Adrenal gland (tissue), 12 donors: Measurements from ENCODE around the gene CERK. TPM values are rescaled to one million over a fixed set of nuclear protein-coding genes. Genes with fewer than 3 reads are reported as not detected.
A peak's percentile ranks its signal among the peaks of the same experiment; 100 is the strongest.
"Not testable (repeated sequence)": the region's sequence is repeated elsewhere in the genome, so short reads cannot be mapped to it uniquely, and the experiment has no call there.

Source experiments
- DNase-seq, 7 donors: peaks; one replicate each; pipeline ENCODE4 v3.0.0-alpha.2; 2019 to 2020
- H3K27ac ChIP-seq, 5 donors: fragments of 200-600 bp; sonication (generic) in 4 of 5; 1 replicate in 3 of 5; 2 replicates in 2 of 5; pipeline versions ENCODE4 v1.5.1 to v1.8.0; 2016 to 2020; ENCODE audit warnings: mild to moderate bottlenecking in 1 of 5
- H3K27me3 ChIP-seq: fragments of 200-600 bp; 2 replicates; pipeline ENCODE4 v1.8.0; 2021
- H3K36me3 ChIP-seq, 2 donors: fragments of 200-600 bp; replicated peaks in 1 of 2; 1 replicate in 1 of 2; 2 replicates in 1 of 2; pipeline versions ENCODE4 v1.5.1 to v1.8.0; 2018 to 2022
- H3K4me1 ChIP-seq, 2 donors: fragments of 200-600 bp; replicated peaks in 1 of 2; 1 replicate in 1 of 2; 2 replicates in 1 of 2; pipeline versions ENCODE4 v1.5.1 to v1.8.0; 2018 to 2021
- H3K4me3 ChIP-seq, 4 donors: fragments of 200-600 bp; sonication (generic) in 3 of 4; one replicate each; pipeline ENCODE4 v1.5.1; 2016 to 2018
- H3K9me3 ChIP-seq, 3 donors: fragments of 200-600 bp; sonication (generic) in 1 of 3; replicated peaks in 1 of 3; 1 replicate in 2 of 3; 2 replicates in 1 of 3; pipeline versions ENCODE4 v1.5.1 to v1.8.0; 2016 to 2021
- CTCF ChIP-seq, 6 experiments: fragments of 450-650 bp in 4 of 6; fragments of 200-600 bp in 2 of 6; sonication (generic) in 1 of 6; IDR thresholded peaks; 1 replicate in 5 of 6; 2 replicates in 1 of 6; pipeline versions ENCODE4 v1.5.1 to v1.8.0; 2016 to 2021; ENCODE audit warnings: antibody characterized with exemption in 6 of 6, mild to moderate bottlenecking in 2 of 6, moderate library complexity in 1 of 6
- POLR2A ChIP-seq, 2 donors: fragments of 450-650 bp; IDR thresholded peaks; one replicate each; pipeline ENCODE4 v1.6.1; 2017; ENCODE audit warnings: antibody characterized with exemption in 2 of 2, mild to moderate bottlenecking in 2 of 2, moderate library complexity in 1 of 2
- WGBS, 4 donors: extraction: QIAGEN DNeasy Blood & Tissue Kit in 2 of 4; methylation state at CpG; one replicate each; pipeline versions ENCODE4 v1.1.5 to v1.1.7; 2013 to 2017; 5-methylcytosine and 5-hydroxymethylcytosine counted together
- intact Hi-C, 2 donors: fragments of 100-400 bp; cut with DNase I; formaldehyde crosslinking; loops; one replicate each; pipeline versions ENCODE4 v1.14.1 to v1.15.0; 2022 to 2023
- polyA plus RNA-seq, 3 donors: library from polyadenylated mRNA; stranded (reverse); fragments of 200-250 nt in 2 of 3; fragments of 350-450 nt in 1 of 3; fragmentation: Illumina TruSeq in 1 of 3; extraction: RNeasy Lipid Tissue Mini Kit (QIAGEN cat#74804) in 1 of 3; gene quantifications; one replicate each; pipeline ENCODE4 v1.2.3, GENCODE V29; 2013 to 2014
- total RNA-seq, 9 donors: library from RNA; depleted of rRNA in 4 of 9; stranded (reverse); fragments of >200 nt in 4 of 9; fragments of 120-200 nt in 1 of 9; fragmentation: NEBNext Ultra II Directional in 1 of 9; extraction: Animal tissue kit (Norgen Biotek cat#: 25700) in 1 of 9; gene quantifications; one replicate each; pipeline versions ENCODE4 v1.1.0 to v1.2.4, GENCODE V29; 2013 to 2023
- donor health status: healthy with polysubstance abuse.
- donor health status: Bipolar disorder and iron deficiency.
- donor health status: DM: yes; HTN: yes; CAD: no.
- donor health status: DM: no; HTN: no; CAD: no.
- donor health status: DM: no; HTN: no; CAD: no.
- donor health status: DM: yes; HTN: yes; CAD: no.

Gene CERK
- total and polyA plus RNA-seq, 12 donors, result 18.6 to 92.1 (median 41.5) TPM

- TF ChIP-seq CTCF (IDR thresholded peaks at IDR 0.05) (no peak), POLR2A (IDR thresholded peaks at IDR 0.05) (no peak)
- peak overlapping the region; percentile 64 to 90 (median 84) for H3K27ac ChIP-seq
- no peaks in the 10 kb centered on the region for H3K36me3 ChIP-seq
- H3K9me3 ChIP-seq, result no peaks in the 10 kb centered on the region
- no peak overlapping the region for H3K4me3 ChIP-seq
- WGBS, 4 donors, result 76 to 80% (median 77%) methylated on average over 14 to 25 of the region's 25 CpGs
- no peak for DNase-seq
- H3K27me3 ChIP-seq, result no peaks in the 10 kb centered on the region
- H3K4me1 ChIP-seq, result peaks cover 18 to 39% of the 10 kb centered on the region in 2 donors
- intact Hi-C loops, result loop anchor here in 1 of 2 donors (10.0 kb wide), 1 partner anchor 75 kb away; no protein-coding TSS in a partner anchor
These were observed 87.8 kb downstream of the CERK start for GRCh38 chr22:46650078-46650810.

GRCh38 chr22:46649141-46650077 is 88.6 kb downstream of the CERK start:
- H3K4me1 ChIP-seq, result peaks cover 18 to 39% of the 10 kb centered on the region in 2 donors
- peak; percentile 53 to 94 (median 77) for DNase-seq
- no peaks in the 10 kb centered on the region for H3K36me3 ChIP-seq
- H3K27me3 ChIP-seq, result no peaks in the 10 kb centered on the region
- intact Hi-C loops, result loop anchor here in 1 of 2 donors (10.0 kb wide), 1 partner anchor 75 kb away; no protein-coding TSS in a partner anchor
- peak overlapping the region; percentile 64 to 90 (median 84) for H3K27ac ChIP-seq
- H3K9me3 ChIP-seq, result no peaks in the 10 kb centered on the region
- TF ChIP-seq CTCF (IDR thresholded peaks at IDR 0.05) (no peak), POLR2A (IDR thresholded peaks at IDR 0.05) (no peak)
- no peak overlapping the region for H3K4me3 ChIP-seq
- WGBS, 4 donors, result 28 to 40% (median 34%) methylated on average over 19 to 25 of the region's 25 CpGs

- H3K27ac ChIP-seq, intact Hi-C loops: not testable (repeated sequence)
- H3K4me1 ChIP-seq, result peaks cover 18 to 36% of the 10 kb centered on the region in 2 donors
These were observed 89.7 kb downstream of the CERK start for GRCh38 chr22:46648225-46648820.

DNA sequence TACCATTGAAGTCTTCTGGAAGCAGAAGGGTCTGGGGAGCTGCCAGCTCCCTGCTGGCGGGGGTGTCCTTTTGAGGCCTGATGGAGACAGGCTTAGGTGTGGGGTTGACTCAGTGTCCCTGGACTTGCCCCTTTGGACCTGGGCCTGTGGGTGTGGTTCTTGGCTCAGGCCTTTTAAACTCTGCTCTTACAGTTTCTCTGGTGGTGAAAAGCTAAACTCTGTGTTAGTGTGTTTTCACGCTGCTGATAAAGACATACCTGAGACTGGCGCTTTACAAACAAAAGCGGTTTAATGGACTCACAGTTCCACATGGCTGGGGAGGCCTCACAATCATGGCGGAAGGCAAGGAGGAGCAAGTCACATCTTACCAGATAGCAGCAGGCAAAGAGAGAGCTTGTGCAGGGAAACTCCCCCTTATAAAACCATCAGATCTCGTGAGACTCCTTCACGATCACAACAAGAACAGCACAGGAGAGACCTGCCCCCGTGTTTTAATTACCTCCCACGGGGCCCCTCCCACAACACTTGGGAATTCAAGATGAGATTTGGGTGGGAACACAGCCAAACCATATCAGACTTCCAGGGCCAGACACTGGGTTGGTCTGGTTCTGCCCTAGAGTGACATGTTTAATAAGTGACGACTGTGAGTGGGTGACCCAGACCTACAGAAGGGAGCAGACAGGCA is 91.4 kb downstream of the CERK start:
- TF ChIP-seq CTCF (IDR thresholded peaks at IDR 0.05), result no peak
- TF ChIP-seq POLR2A (IDR thresholded peaks at IDR 0.05), result no peak
- Histone ChIP-seq H3K27me3 (no peaks in the 10 kb centered on the region), H3K36me3 (no peaks in the 10 kb centered on the region), H3K4me1 (peaks cover 11 to 20% of the 10 kb centered on the region in 2 donors), H3K4me3 (no peak overlapping the region), H3K9me3 (no peaks in the 10 kb centered on the region), H3K27ac (no peak overlapping the region)
- intact Hi-C loops, result no loop called here
- no peak for DNase-seq
- WGBS, 4 donors, result 85 to 94% (median 93%) methylated on average over 6 to 10 of the region's 10 CpGs

More at GRCh38 chr22:46648225-46648820, 89.7 kb downstream of the CERK start:
- not testable (repeated sequence) for H3K27me3 ChIP-seq, H3K4me3 ChIP-seq, H3K36me3 ChIP-seq, H3K9me3 ChIP-seq, DNase-seq
- WGBS, 4 donors, result 91 to 99% (median 96%) methylated on average over 2 of the region's 2 CpGs

- H3K27me3 ChIP-seq, DNase-seq, intact Hi-C loops, H3K9me3 ChIP-seq, H3K4me3 ChIP-seq, H3K36me3 ChIP-seq: not testable (repeated sequence)
- Histone ChIP-seq H3K27ac (peak overlapping the region in 1 of 5 donors; percentile 30), H3K4me1 (peaks cover 0 to 13% of the 10 kb centered on the region in 2 donors)
- WGBS, 4 donors, result 89 to 91% (median 90%) methylated on average over 5 of the region's 5 CpGs
These were observed 95.1 kb downstream of the CERK start for GRCh38 chr22:46642840-46643480.
